Glutamatergic neuron (in vitro differentiated cells): Measurements from ENCODE around the gene XRCC6. TPM values are rescaled to one million over a fixed set of nuclear protein-coding genes. Genes with fewer than 3 reads are reported as not detected.

Source experiments
- DNase-seq: peaks from one replicate; pipeline ENCODE4 v3.0.0; 2022
- H3K27ac Mint-ChIP-seq: one replicate; pipeline ENCODE4 v1.8.0; 2020; ENCODE audit warnings: mild to moderate bottlenecking, mixed read lengths, inconsistent platforms; ENCODE audit not compliant: unreplicated experiment
- H3K27me3 Mint-ChIP-seq: one replicate; pipeline ENCODE4 v1.8.0; 2020; ENCODE audit warnings: mild to moderate bottlenecking, moderate library complexity, mixed read lengths, inconsistent platforms; ENCODE audit not compliant: unreplicated experiment
- H3K36me3 Mint-ChIP-seq: one replicate; pipeline ENCODE4 v1.8.0; 2020; ENCODE audit warnings: mild to moderate bottlenecking, mixed read lengths, inconsistent platforms; ENCODE audit not compliant: unreplicated experiment
- H3K4me1 Mint-ChIP-seq: one replicate; pipeline ENCODE4 v1.8.0; 2020; ENCODE audit warnings: mild to moderate bottlenecking, low read depth, mixed read lengths, inconsistent platforms; ENCODE audit not compliant: unreplicated experiment
- H3K4me3 Mint-ChIP-seq: one replicate; pipeline ENCODE4 v1.8.0; 2020; ENCODE audit warnings: mild to moderate bottlenecking, mixed read lengths, inconsistent platforms; ENCODE audit not compliant: unreplicated experiment
- H3K9me3 Mint-ChIP-seq: one replicate; pipeline ENCODE4 v1.8.0; 2020; ENCODE audit warnings: mild to moderate bottlenecking, moderate library complexity, mixed read lengths, inconsistent platforms; ENCODE audit not compliant: unreplicated experiment
- total RNA-seq: library from RNA; stranded (reverse); fragmentation: NEBNext Ultra II Directional; extraction: Animal tissue kit (Norgen Biotek cat#: 25700); gene quantifications from one replicate; pipeline ENCODE4 v1.2.1, GENCODE V29; 2021; ENCODE audit not compliant: unreplicated experiment
- TF ChIP-seq, protein P1 (sequence below): fragments of 200-600 bp; sonication (generic); IDR thresholded peaks from one replicate; pipeline ENCODE4 v1.5.0; 2021; ENCODE audit not compliant: partially characterized antibody, unreplicated experiment

XRCC6 gene
- total RNA-seq, 1 donor from 2014 or later, result 155 TPM

DNA sequence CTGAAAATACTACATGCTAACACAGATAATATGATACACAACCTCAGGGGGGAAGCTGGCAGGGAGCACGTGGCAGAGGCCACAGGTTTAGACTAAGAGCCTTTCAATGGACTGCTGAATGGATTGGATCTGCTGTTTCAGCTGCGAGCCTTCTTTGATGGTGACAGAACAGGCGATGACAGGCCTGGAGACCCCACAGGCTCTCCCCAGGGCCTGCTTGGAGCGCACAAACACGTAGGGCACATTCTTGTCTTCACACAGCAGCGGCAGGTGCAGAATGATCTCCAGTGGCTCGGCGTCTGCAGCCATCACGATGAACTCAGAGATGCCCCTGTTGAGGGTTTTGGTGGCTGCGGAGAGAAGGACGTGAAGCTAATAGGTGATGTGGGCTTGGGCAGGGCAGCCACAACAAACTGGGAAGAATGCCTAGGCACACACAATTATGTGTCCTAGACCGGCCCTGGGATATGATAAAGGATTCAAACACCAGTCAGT, 53.8 kb downstream of the XRCC6 start:
- DNase-seq, result no peak
- no peak overlapping the region for H3K27ac Mint-ChIP-seq
- no peak overlapping the region for H3K4me3 Mint-ChIP-seq
- TF ChIP-seq, protein P1, sequence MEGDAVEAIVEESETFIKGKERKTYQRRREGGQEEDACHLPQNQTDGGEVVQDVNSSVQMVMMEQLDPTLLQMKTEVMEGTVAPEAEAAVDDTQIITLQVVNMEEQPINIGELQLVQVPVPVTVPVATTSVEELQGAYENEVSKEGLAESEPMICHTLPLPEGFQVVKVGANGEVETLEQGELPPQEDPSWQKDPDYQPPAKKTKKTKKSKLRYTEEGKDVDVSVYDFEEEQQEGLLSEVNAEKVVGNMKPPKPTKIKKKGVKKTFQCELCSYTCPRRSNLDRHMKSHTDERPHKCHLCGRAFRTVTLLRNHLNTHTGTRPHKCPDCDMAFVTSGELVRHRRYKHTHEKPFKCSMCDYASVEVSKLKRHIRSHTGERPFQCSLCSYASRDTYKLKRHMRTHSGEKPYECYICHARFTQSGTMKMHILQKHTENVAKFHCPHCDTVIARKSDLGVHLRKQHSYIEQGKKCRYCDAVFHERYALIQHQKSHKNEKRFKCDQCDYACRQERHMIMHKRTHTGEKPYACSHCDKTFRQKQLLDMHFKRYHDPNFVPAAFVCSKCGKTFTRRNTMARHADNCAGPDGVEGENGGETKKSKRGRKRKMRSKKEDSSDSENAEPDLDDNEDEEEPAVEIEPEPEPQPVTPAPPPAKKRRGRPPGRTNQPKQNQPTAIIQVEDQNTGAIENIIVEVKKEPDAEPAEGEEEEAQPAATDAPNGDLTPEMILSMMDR, result no peak
- H3K36me3 Mint-ChIP-seq, result no peaks in the 10 kb centered on the region
- H3K27me3 Mint-ChIP-seq, result no peaks in the 10 kb centered on the region
- no peaks in the 10 kb centered on the region for H3K9me3 Mint-ChIP-seq
- H3K4me1 Mint-ChIP-seq, result no peaks in the 10 kb centered on the region

DNA sequence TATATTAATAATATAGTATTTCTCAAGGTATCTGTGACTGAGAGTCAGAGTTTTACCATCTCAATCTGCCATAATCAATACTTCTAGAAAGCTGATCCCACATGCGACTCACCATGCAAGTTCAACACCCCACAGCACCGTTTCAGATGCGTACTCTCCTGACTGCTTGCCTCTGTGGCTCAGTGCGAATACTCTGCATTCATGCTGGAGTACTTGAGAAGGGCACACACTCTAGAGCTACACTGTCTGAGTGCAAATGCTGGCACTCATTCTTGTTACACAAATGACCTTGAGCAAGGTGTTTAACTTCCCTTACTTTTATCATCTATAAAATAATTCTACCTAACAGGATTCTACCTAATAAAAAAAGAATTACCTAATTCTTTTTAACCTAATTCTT, 55.0 kb downstream of the XRCC6 start:
- no peak for DNase-seq
- Mint-ChIP-seq H3K36me3 (no peaks in the 10 kb centered on the region), H3K4me3 (no peak overlapping the region), H3K4me1 (no peaks in the 10 kb centered on the region), H3K27ac (no peak overlapping the region), H3K27me3 (no peaks in the 10 kb centered on the region), H3K9me3 (no peaks in the 10 kb centered on the region)
- TF ChIP-seq, protein P1, result no peak

DNA sequence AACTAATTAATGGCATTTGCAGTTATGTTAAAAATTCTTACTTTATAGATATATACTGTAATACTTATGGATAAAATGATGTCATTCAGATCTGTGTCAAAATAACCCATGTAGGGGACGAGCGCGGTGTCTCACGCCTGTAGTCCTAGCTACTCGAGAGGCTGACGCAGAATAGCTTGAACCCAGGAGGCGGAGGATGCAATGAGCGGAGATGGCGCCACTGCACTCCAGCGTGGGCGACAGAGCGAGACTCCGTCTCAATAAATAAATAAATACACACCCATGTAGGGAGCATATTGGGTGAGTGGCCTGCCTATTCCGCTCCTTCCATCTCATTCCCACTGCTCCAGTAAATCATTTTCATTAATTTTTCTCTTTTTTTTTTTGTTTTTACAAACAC, 60.5 kb downstream of the XRCC6 start:
- no peak for DNase-seq
- no peaks in the 10 kb centered on the region for H3K4me1 Mint-ChIP-seq
- TF ChIP-seq, protein P1, result no peak
- H3K4me3 Mint-ChIP-seq, result peak overlapping the region; percentile 98
- peaks cover 3% of the 10 kb centered on the region for H3K9me3 Mint-ChIP-seq
- H3K27me3 Mint-ChIP-seq, result peaks cover 3% of the 10 kb centered on the region
- peaks cover 4% of the 10 kb centered on the region for H3K36me3 Mint-ChIP-seq
- H3K27ac Mint-ChIP-seq, result no peak overlapping the region

GRCh38 chr22:41682033-41682807, 61.1 kb downstream of the XRCC6 start:
- Mint-ChIP-seq H3K27ac (peak overlapping the region; percentile 87), H3K4me1 (no peaks in the 10 kb centered on the region), H3K9me3 (peaks cover 3% of the 10 kb centered on the region), H3K4me3 (peak overlapping the region; percentile 98), H3K36me3 (peaks cover 4% of the 10 kb centered on the region), H3K27me3 (peaks cover 3% of the 10 kb centered on the region)
- TF ChIP-seq, protein P1, result no peak
- peak; percentile 90 for DNase-seq

DNA sequence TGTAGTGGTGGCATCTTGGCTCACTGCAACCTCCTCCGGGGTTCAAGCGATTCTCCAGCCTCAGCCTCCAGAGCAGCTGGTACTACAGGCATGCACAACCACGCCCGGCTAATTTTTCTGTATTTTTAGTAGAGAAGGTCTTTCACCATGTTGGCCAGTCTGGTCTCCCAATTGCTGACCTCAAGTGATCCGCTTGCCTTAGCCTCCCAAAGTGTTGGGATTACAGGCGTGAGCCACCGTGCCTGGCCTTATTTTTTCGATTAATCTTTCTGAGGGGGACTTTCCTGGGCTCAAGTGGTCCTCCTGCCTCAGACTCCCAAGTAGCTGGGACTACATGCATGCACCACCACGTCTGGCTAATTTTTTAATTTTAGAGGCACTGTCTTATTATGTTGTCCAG, 62.0 kb downstream of the XRCC6 start:
- Mint-ChIP-seq H3K4me3 (peak overlapping the region; percentile 98), H3K36me3 (peaks cover 4% of the 10 kb centered on the region), H3K27me3 (peaks cover 3% of the 10 kb centered on the region), H3K9me3 (peaks cover 3% of the 10 kb centered on the region), H3K27ac (no peak overlapping the region), H3K4me1 (no peaks in the 10 kb centered on the region)
- DNase-seq, result no peak
- TF ChIP-seq, protein P1, result no peak
